Upper lobe of left lung (tissue), 6 donors: ENCODE results near the gene DLX4. TPM values are rescaled to one million over a fixed set of nuclear protein-coding genes. Genes with fewer than 3 reads are reported as not detected.
A peak's percentile ranks its signal among the peaks of the same experiment; 100 is the strongest.

Source experiments
- ATAC-seq, 2 donors: fragments of 200-7000 bp; cut with Tn5 transposase; one replicate each; pipeline ENCODE4 v1.9.1; 2022; ENCODE audit warnings: mild to moderate bottlenecking in 2 of 2, moderate library complexity in 2 of 2; ENCODE audit not compliant: low FRiP score in 2 of 2
- DNase-seq, 2 donors: peaks; one replicate each; pipeline ENCODE4 v3.0.0-alpha.2; 2019 to 2020
- H3K27ac ChIP-seq, 4 donors: fragments of 200-600 bp; sonication (generic); one replicate each; pipeline ENCODE4 v1.5.1; 2016 to 2019
- H3K27me3 ChIP-seq, 4 donors: fragments of 200-600 bp; sonication (generic); one replicate each; pipeline ENCODE4 v1.5.1; 2017 to 2019
- H3K36me3 ChIP-seq, 4 donors: fragments of 200-600 bp; sonication (generic); one replicate each; pipeline ENCODE4 v1.5.1; 2016 to 2019
- H3K4me1 ChIP-seq, 4 donors: fragments of 200-600 bp; sonication (generic); one replicate each; pipeline ENCODE4 v1.5.1; 2018 to 2019
- H3K4me3 ChIP-seq, 4 donors: fragments of 200-600 bp; sonication (generic); one replicate each; pipeline ENCODE4 v1.5.1; 2017 to 2019; ENCODE audit warnings: mild to moderate bottlenecking in 2 of 4, moderate library complexity in 1 of 4
- H3K9me3 ChIP-seq, 4 donors: fragments of 200-600 bp; sonication (generic); one replicate each; pipeline ENCODE4 v1.5.1; 2018 to 2019
- EP300 ChIP-seq, 4 donors: sonication (generic); formaldehyde crosslinking; IDR thresholded peaks; one replicate each; pipeline ENCODE4 v1.5.1; 2017; ENCODE audit warnings: antibody characterized with exemption in 4 of 4, control low read depth in 2 of 4
- POLR2A ChIP-seq, 4 donors: fragments of 450-650 bp; IDR thresholded peaks; one replicate each; pipeline ENCODE4 v1.5.1; 2016 to 2017; ENCODE audit warnings: antibody characterized with exemption in 4 of 4, mild to moderate bottlenecking in 2 of 4
- POLR2AphosphoS5 ChIP-seq, 2 donors: sonication (generic); formaldehyde crosslinking; IDR thresholded peaks; one replicate each; pipeline ENCODE4 v1.5.1; 2017; ENCODE audit warnings: antibody characterized with exemption in 2 of 2
- whole genome bisulfite sequencing, 2 donors: methylation state at CpG; one replicate each; pipeline ENCODE4 v1.1.5; 2017 to 2018; 5-methylcytosine and 5-hydroxymethylcytosine counted together
- total RNA-seq, 6 donors: library from RNA; depleted of rRNA in 4 of 6; stranded (reverse); fragments of >200 nt in 4 of 6; gene quantifications; one replicate each; pipeline versions ENCODE4 v1.1.0 to v1.2.1, GENCODE V29; 2016 to 2021
- TF ChIP-seq, protein P1 (sequence below), 6 experiments: fragments of 450-650 bp in 4 of 6; fragments of 200-600 bp in 2 of 6; sonication (generic) in 2 of 6; IDR thresholded peaks; one replicate each; pipeline ENCODE4 v1.5.1; 2016 to 2019; ENCODE audit warnings: antibody characterized with exemption in 6 of 6
- donor health status: DM: no; HTN: no; CAD: no; lungs with moderate emphysema.
- donor health status: DM: no; HTN: yes; CAD: no; lungs with severe emphysema.

Gene DLX4
- total RNA-seq, 6 donors from 2014 or later = 0.61 to 12.7 (median 2.5) TPM

DNA sequence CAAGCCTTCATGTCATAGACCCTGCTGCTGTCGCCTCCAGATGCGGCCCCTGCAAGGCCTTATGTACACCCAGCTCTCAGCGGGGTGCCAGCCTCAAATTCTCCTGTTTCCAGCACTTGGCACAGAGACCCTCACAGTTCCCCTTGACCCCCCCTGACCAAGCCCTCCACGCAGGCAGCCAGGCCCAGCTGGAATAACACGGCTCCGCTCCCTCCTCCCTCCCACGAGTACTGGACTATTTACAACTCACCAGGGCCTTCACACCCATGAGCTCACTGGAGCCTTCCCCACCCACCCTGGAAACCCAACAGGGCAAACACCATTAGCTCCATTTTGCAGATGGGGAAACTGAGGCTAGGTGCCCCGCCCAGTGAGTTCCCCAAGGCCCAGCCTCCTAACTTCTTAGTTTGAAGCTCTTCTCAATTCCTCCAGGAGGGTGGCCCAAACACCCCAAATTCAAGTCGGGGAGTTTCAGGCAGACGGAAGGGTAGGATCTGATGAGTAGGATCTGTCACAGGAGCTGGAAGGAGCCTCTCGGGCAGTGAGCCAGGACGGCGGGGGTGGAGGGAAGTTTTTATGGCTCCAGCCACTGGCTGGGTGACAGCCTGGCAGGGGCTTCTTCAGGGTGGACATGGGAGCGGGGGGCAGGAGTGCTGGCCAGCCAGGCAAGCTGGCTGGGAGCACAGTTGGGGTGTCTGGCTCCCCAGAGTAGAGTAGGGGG is 17.5 kb upstream of the DLX4 start:
- DNase-seq (no peak), ATAC-seq (no peak)
- Histone ChIP-seq H3K27ac (no peak overlapping the region), H3K9me3 (no peaks in the 10 kb centered on the region), H3K4me1 (no peaks in the 10 kb centered on the region), H3K27me3 (no peaks in the 10 kb centered on the region), H3K36me3 (no peaks in the 10 kb centered on the region), H3K4me3 (no peak overlapping the region)
- TF ChIP-seq POLR2AphosphoS5 (IDR thresholded peaks at IDR 0.05) = no peak
- TF ChIP-seq, protein P1, sequence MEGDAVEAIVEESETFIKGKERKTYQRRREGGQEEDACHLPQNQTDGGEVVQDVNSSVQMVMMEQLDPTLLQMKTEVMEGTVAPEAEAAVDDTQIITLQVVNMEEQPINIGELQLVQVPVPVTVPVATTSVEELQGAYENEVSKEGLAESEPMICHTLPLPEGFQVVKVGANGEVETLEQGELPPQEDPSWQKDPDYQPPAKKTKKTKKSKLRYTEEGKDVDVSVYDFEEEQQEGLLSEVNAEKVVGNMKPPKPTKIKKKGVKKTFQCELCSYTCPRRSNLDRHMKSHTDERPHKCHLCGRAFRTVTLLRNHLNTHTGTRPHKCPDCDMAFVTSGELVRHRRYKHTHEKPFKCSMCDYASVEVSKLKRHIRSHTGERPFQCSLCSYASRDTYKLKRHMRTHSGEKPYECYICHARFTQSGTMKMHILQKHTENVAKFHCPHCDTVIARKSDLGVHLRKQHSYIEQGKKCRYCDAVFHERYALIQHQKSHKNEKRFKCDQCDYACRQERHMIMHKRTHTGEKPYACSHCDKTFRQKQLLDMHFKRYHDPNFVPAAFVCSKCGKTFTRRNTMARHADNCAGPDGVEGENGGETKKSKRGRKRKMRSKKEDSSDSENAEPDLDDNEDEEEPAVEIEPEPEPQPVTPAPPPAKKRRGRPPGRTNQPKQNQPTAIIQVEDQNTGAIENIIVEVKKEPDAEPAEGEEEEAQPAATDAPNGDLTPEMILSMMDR (IDR thresholded peaks at IDR 0.05) = no peak
- no peak for TF ChIP-seq POLR2A (IDR thresholded peaks at IDR 0.05)
- no peak for TF ChIP-seq EP300 (IDR thresholded peaks at IDR 0.05)
- 68 to 72% methylated on average over 13 to 14 of the region's 14 CpGs for WGBS, 2 donors

GRCh38 chr17:49952209-49952911 is 16.6 kb upstream of the DLX4 start:
- no peaks in the 10 kb centered on the region for H3K9me3 ChIP-seq
- 34 to 57% methylated on average over 5 to 7 of the region's 7 CpGs for WGBS, 2 donors
- H3K4me1 ChIP-seq = no peaks in the 10 kb centered on the region
- no peak overlapping the region for H3K27ac ChIP-seq
- peak; percentile 81 to 88 for ATAC-seq
- H3K4me3 ChIP-seq = no peak overlapping the region
- TF ChIP-seq, protein P1 (IDR thresholded peaks at IDR 0.05) = peak; percentile 56 to 79 (median 70)
- TF ChIP-seq POLR2A (IDR thresholded peaks at IDR 0.05) = no peak
- H3K27me3 ChIP-seq = no peaks in the 10 kb centered on the region
- no peaks in the 10 kb centered on the region for H3K36me3 ChIP-seq
- DNase-seq = peak in 1 of 2 donors; percentile 83

- Histone ChIP-seq H3K27ac (no peak overlapping the region), H3K36me3 (no peaks in the 10 kb centered on the region), H3K27me3 (no peaks in the 10 kb centered on the region), H3K4me3 (no peak overlapping the region), H3K4me1 (no peaks in the 10 kb centered on the region), H3K9me3 (no peaks in the 10 kb centered on the region)
- ATAC-seq (no peak), DNase-seq (no peak)
- TF ChIP-seq, protein P1 (IDR thresholded peaks at IDR 0.05) = no peak
- WGBS, 2 donors = 52 to 75% methylated on average over 7 to 8 of the region's 8 CpGs
These were observed 16.0 kb upstream of the DLX4 start for GRCh38 chr17:49952912-49953497.

DNA sequence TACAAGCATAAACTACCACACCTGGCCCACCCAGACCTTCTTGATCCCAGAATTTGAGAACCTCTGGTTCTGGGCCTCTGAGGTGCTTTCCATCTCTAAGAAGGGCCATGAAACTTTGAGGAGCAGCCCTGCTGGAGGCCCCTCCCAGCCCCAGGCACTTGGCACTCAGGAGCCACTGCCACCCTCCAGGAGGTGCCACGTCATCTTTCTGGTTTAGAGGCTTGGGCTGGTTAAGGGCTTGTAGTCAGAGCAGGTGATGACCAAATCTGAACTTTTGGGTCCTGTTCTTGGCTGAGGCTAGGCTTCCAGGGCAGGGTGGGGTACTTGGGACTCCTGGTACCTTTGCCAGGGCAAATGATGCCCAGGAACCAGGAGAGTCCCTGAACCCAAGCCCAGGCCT is 13.8 kb upstream of the DLX4 start:
- no peaks in the 10 kb centered on the region for H3K36me3 ChIP-seq
- H3K4me3 ChIP-seq = no peak overlapping the region
- WGBS, 2 donors = 40 to 45% methylated on average over 1 of the region's 1 CpG
- no peak overlapping the region for H3K27ac ChIP-seq
- H3K4me1 ChIP-seq = no peaks in the 10 kb centered on the region
- H3K27me3 ChIP-seq = no peaks in the 10 kb centered on the region
- TF ChIP-seq, protein P1 (IDR thresholded peaks at IDR 0.05) = no peak
- TF ChIP-seq POLR2AphosphoS5 (IDR thresholded peaks at IDR 0.05) (no peak), POLR2A (IDR thresholded peaks at IDR 0.05) (no peak), EP300 (IDR thresholded peaks at IDR 0.05) (no peak)
- H3K9me3 ChIP-seq = no peaks in the 10 kb centered on the region
- ATAC-seq (no peak), DNase-seq (no peak)
